Cardiac muscle cell (in vitro differentiated cells and primary cell): Measurements from ENCODE around the gene SAFB. TPM values are rescaled to one million over a fixed set of nuclear protein-coding genes. Genes with fewer than 3 reads are reported as not detected.
A peak's percentile ranks its signal among the peaks of the same experiment; 100 is the strongest.
"Not testable (repeated sequence)": the region's sequence is repeated elsewhere in the genome, so short reads cannot be mapped to it uniquely, and the experiment has no call there.

ENCODE experiments used
- DNase-seq, 2 donors: peaks; one replicate each; pipeline versions ENCODE4 v3.0.0 to v3.0.0-alpha.2; 2010 to 2017; ENCODE audit warnings: low read depth in 1 of 2, low spot score in 1 of 2
- H3K27ac ChIP-seq: fragments of 200-600 bp; sonication (generic); 2 replicates; pipeline ENCODE4 v1.5.1; 2016
- H3K27me3 ChIP-seq: fragments of 200-600 bp; sonication (generic); 2 replicates; pipeline ENCODE4 v1.6.0; 2016; ENCODE audit warnings: control low read depth
- H3K36me3 ChIP-seq: fragments of 200-600 bp; sonication (generic); 2 replicates; pipeline ENCODE4 v1.5.1; 2016; ENCODE audit warnings: control low read depth
- H3K4me1 ChIP-seq: fragments of 200-600 bp; sonication (generic); 2 replicates; pipeline ENCODE4 v1.8.1; 2017; ENCODE audit warnings: low read depth, mild to moderate bottlenecking, mixed run types
- H3K4me3 ChIP-seq: fragments of 200-600 bp; sonication (generic); 2 replicates; pipeline ENCODE4 v1.5.1; 2016; ENCODE audit warnings: mild to moderate bottlenecking
- H3K9me3 ChIP-seq: fragments of 200-600 bp; sonication (generic); 2 replicates; pipeline ENCODE4 v1.5.1; 2017; ENCODE audit warnings: low read depth, mild to moderate bottlenecking, control low read depth
- polyA plus RNA-seq: library from polyadenylated mRNA; unstranded; fragments of >200 nt; fragmentation: Nextera tagmentation; extraction: Ambion mirVana; gene quantifications from 2 replicates; pipeline ENCODE4 v1.2.1, GENCODE V29; 2016
- total RNA-seq: library from RNA; depleted of rRNA; stranded (reverse); fragments of >200 nt; gene quantifications from 2 replicates; pipeline ENCODE4 v1.2.3, GENCODE V29; 2016
- TF ChIP-seq, protein P1 (sequence below): IDR thresholded peaks from 2 replicates; pipeline ENCODE4 v1.5.1; 2012; ENCODE audit warnings: low read depth, mild to moderate bottlenecking, low read length

Gene SAFB
- total and polyA plus RNA-seq, 2 experiments from 2014 or later: 108 to 127 TPM

DNA sequence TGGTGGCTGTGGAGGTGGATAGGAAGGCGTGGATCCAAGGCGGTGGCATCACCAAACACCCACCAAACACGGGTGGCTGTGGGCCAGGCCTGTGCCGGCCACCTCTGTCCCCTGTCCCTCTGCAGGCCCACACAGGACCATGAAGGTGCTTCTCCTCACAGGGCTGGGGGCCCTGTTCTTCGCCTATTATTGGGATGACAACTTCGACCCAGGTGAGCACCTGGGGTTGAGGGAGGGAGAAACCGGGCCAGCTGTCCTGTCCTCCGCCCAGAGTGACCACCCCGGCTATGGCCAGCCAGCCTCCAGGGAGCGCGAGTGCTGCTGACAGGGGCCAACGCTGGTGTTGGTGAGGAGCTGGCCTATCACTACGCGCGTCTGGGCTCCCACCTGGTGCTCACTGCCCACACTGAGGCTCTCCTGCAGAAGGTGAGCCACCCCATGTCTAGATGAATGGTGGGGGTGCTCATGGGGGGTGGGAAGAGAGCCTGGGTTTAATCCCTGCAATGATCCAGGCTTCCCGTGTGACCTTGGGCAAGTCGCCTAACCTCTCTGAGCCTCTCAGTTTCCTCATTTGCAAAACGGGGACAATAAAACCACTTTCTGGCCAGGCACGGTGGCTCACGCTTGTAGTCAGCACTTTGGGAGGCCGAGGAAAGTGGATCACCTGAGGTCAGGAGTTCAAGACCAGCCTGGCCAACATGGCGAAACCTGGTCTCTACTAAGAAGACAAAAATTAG, 62.0 kb downstream of the SAFB start:
- Histone ChIP-seq H3K27me3 (no peaks in the 10 kb centered on the region), H3K9me3 (no peaks in the 10 kb centered on the region), H3K4me1 (no peaks in the 10 kb centered on the region), H3K4me3 (no peak overlapping the region), H3K27ac (no peak overlapping the region), H3K36me3 (no peaks in the 10 kb centered on the region)
- DNase-seq: no peak
- TF ChIP-seq, protein P1, sequence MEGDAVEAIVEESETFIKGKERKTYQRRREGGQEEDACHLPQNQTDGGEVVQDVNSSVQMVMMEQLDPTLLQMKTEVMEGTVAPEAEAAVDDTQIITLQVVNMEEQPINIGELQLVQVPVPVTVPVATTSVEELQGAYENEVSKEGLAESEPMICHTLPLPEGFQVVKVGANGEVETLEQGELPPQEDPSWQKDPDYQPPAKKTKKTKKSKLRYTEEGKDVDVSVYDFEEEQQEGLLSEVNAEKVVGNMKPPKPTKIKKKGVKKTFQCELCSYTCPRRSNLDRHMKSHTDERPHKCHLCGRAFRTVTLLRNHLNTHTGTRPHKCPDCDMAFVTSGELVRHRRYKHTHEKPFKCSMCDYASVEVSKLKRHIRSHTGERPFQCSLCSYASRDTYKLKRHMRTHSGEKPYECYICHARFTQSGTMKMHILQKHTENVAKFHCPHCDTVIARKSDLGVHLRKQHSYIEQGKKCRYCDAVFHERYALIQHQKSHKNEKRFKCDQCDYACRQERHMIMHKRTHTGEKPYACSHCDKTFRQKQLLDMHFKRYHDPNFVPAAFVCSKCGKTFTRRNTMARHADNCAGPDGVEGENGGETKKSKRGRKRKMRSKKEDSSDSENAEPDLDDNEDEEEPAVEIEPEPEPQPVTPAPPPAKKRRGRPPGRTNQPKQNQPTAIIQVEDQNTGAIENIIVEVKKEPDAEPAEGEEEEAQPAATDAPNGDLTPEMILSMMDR: no peak

DNA sequence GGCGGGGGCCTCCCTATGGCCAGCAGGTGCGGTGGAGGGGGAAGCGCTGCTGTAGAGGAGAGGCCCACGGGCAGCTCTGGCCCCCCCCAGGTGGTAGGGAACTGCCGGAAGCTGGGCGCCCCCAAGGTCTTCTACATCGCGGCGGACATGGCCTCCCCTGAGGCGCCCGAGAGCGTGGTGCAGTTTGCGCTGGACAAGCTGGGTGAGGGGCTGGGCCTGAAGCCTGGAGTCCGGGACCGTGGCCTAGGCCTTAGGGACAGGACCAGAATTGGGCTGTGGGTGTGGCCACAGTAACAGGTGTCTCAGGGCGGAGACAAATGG, 63.4 kb downstream of the SAFB start:
- H3K4me1 ChIP-seq: no peaks in the 10 kb centered on the region
- TF ChIP-seq, protein P1: no peak
- no peaks in the 10 kb centered on the region for H3K9me3 ChIP-seq
- peak overlapping the region; percentile 19 for H3K27ac ChIP-seq
- H3K27me3 ChIP-seq: no peaks in the 10 kb centered on the region
- H3K4me3 ChIP-seq: peak overlapping the region; percentile 53
- H3K36me3 ChIP-seq: no peaks in the 10 kb centered on the region
- no peak for DNase-seq

DNA sequence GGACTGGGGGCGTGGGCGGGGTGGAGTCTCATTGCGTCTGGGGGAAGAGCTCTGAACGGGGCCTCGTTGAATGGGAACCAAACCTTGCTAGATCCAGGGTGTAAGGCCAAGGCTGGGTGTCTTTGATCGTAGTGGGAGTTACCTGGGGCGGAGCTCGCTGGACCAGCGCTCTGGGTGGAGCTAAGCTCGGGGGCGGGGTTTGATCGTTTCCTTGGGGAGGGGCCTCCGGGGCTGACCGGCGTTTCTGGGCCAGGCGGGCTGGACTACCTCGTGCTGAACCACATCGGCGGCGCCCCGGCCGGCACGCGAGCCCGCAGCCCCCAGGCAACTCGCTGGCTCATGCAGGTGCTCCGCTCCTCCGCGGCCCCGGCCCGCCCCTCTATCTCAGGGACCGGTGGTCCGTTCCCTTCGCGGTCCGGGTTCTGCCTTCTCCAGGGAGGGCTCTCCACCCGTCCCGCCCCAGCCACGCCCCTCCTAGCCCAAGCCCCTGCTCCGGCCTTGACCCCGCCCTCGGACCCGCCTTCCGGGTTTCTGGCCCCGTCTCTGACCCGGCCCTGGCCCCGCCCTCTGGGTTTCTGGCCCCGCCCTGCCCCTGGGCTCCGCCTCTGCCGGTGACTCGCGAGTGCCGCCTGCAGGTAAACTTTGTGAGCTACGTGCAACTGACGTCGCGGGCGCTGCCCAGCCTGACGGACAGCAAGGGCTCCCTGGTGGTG, 63.9 kb downstream of the SAFB start:
- Histone ChIP-seq H3K27ac (peak overlapping the region; percentile 19), H3K9me3 (no peaks in the 10 kb centered on the region), H3K4me1 (no peaks in the 10 kb centered on the region), H3K4me3 (peak overlapping the region; percentile 53), H3K27me3 (no peaks in the 10 kb centered on the region), H3K36me3 (peaks cover 5% of the 10 kb centered on the region)
- peak; percentile 96 to 98 for DNase-seq
- TF ChIP-seq, protein P1: peak; percentile 80

DNA sequence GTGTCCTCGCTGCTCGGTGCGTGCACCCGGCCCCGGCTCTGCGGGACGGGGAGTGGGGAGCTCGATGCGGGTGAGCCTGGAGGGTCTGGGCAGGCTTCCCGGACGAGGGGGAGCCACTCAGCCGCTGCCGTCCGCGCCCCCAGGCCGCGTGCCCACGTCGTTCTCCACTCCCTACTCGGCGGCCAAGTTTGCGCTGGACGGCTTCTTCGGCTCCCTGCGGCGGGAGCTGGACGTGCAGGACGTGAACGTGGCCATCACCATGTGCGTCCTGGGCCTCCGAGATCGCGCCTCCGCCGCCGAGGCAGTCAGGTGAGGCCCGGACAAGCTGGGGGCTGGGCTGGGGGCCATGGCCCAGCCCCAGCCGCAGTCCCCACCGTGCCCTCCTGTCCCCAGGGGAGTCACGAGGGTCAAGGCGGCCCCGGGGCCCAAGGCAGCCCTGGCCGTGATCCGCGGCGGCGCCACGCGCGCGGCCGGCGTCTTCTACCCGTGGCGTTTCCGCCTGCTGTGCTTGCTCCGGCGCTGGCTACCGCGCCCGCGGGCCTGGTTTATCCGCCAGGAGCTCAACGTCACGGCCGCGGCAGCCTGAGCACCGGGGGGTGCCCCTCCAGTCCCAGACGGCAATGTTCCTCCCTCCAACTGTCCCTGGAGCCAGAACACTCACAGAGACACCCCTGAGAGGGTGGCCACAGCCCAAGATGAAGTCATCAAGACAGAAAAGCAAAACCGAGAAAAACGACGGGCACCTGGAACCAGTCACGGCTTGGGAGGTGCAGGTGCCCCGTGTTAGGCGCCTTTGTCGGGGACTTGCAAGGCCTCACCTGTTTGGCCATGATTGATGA, 64.7 kb downstream of the SAFB start:
- Histone ChIP-seq H3K36me3 (peaks cover 12% of the 10 kb centered on the region), H3K27me3 (no peaks in the 10 kb centered on the region), H3K4me3 (no peak overlapping the region), H3K9me3 (no peaks in the 10 kb centered on the region), H3K4me1 (no peaks in the 10 kb centered on the region), H3K27ac (no peak overlapping the region)
- TF ChIP-seq, protein P1: no peak
- DNase-seq: no peak

DNA sequence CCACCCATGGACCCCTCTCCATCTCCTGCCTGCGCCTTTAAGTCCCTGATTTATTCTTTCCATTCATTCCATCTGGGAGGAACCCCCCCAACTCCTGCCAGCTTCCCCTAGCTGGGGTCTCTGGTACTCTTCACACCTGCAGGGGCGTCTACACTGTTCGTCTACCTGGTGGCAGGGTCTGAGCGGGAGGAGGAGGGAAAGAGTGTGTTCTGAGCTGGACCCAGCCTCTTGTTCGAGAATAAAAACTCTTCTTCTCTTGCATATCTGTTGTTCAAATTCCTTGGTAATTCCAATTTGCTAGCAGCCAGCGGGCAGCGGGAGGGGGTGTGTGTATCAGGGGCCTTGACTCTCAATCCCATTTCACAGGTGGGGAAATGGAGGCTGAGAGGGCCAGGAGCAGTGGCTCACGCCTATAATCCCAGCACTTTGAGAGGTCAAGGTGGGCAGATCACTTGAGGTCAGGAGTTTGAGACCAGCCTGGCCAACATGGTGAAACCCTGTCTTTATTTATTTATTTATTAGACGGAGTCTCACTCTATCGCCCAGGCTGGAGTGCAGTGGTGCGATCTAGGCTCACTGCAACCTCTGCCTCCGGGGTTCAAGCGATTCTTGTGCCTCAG, 65.5 kb downstream of the SAFB start:
- H3K27me3 ChIP-seq, H3K9me3 ChIP-seq, H3K27ac ChIP-seq, DNase-seq, H3K4me1 ChIP-seq, H3K4me3 ChIP-seq: not testable (repeated sequence)
- H3K36me3 ChIP-seq: peaks cover 20% of the 10 kb centered on the region
